Activated naive CD8-positive, alpha-beta T cell treated with anti-CD3 and anti-CD28 coated beads for 36 hours (primary cell): ENCODE measurements around the gene ATF7. TPM values are rescaled to one million over a fixed set of nuclear protein-coding genes. Genes with fewer than 3 reads are reported as not detected.
A peak's percentile ranks its signal among the peaks of the same experiment; 100 is the strongest.
"Not testable (repeated sequence)": the region's sequence is repeated elsewhere in the genome, so short reads cannot be mapped to it uniquely, and the experiment has no call there.

ENCODE experiments used
- DNase-seq: peaks from one replicate; pipeline ENCODE4 v3.0.0; 2021
- H3K27ac Mint-ChIP-seq: one replicate; pipeline ENCODE4 v1.8.0; 2022; ENCODE audit warnings: mild to moderate bottlenecking, moderate library complexity, mixed read lengths
- H3K27me3 Mint-ChIP-seq: one replicate; pipeline ENCODE4 v1.8.0; 2022; ENCODE audit warnings: mild to moderate bottlenecking, mixed read lengths
- H3K36me3 Mint-ChIP-seq: one replicate; pipeline ENCODE4 v1.8.0; 2021; ENCODE audit warnings: mild to moderate bottlenecking, mixed read lengths
- H3K4me1 Mint-ChIP-seq: one replicate; pipeline ENCODE4 v1.8.0; 2021; ENCODE audit warnings: mixed read lengths
- H3K4me3 Mint-ChIP-seq: one replicate; pipeline ENCODE4 v1.8.0; 2022; ENCODE audit warnings: mild to moderate bottlenecking, moderate library complexity, mixed read lengths
- H3K9me3 Mint-ChIP-seq: one replicate; pipeline ENCODE4 v1.8.0; 2022; ENCODE audit warnings: mixed read lengths
- total RNA-seq, 2 experiments: library from RNA; stranded (reverse); gene quantifications; one replicate each; pipeline ENCODE4 v1.2.3, GENCODE V29; 2021

Gene ATF7
- total RNA-seq: 10 to 100 TPM; 22.8 to 23.6 TPM

- H3K27ac Mint-ChIP-seq: peak within 1 kb of the TSS; percentile 93
Measured at GRCh38 chr12:53625946-53626701, at the start of gene ATF7. Gene ATF7 (minus strand): TSS chr12:53626382. CDS start chr12:53601000, 25,382 bp downstream.

GRCh38 chr12:53674977-53675700, 49.0 kb upstream of the ATF7 start:
- peaks cover 34% of the 10 kb centered on the region for H3K4me1 Mint-ChIP-seq

More at GRCh38 chr12:53625946-53626701, at the start of gene ATF7:
- H3K4me1 Mint-ChIP-seq: peaks cover 37% of the 10 kb centered on the region
- no peaks in the 10 kb centered on the region for H3K27me3 Mint-ChIP-seq
- H3K9me3 Mint-ChIP-seq: no peaks in the 10 kb centered on the region
- H3K4me3 Mint-ChIP-seq: peak within 1 kb of the TSS; percentile 96
- DNase-seq: peak; percentile 98
- peaks cover 7% of the 10 kb centered on the region for H3K36me3 Mint-ChIP-seq

DNA sequence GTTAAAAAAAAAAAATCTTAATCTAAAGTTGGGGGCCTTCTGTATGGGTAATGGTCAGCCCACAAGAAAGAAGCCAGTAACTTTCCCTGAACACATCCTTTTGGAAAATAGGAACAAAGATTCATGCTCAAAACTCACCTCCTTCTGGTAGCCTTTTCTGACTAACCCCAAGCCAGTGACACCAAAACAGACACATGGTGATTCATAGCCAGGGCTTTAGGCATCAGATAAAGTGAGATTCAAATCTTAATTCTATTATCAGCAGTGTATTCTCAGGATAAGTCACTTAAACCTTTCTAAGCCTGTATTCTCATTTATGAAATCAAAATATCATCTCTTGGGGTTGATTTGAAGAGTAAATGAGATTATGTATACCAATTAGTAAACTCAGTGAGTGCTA, 44.8 kb upstream of the ATF7 start:
- H3K27ac Mint-ChIP-seq: no peak overlapping the region
- H3K27me3 Mint-ChIP-seq: no peaks in the 10 kb centered on the region
- no peak overlapping the region for H3K4me3 Mint-ChIP-seq
- H3K9me3 Mint-ChIP-seq: no peaks in the 10 kb centered on the region
- no peak for DNase-seq
- H3K4me1 Mint-ChIP-seq: peaks cover 29% of the 10 kb centered on the region
- H3K36me3 Mint-ChIP-seq: peaks cover 45% of the 10 kb centered on the region

More at GRCh38 chr12:53674977-53675700, 49.0 kb upstream of the ATF7 start:
- H3K27me3 Mint-ChIP-seq: peaks cover 24% of the 10 kb centered on the region
- H3K9me3 Mint-ChIP-seq: no peaks in the 10 kb centered on the region
- H3K27ac Mint-ChIP-seq: peak overlapping the region; percentile 95
- peaks cover 30% of the 10 kb centered on the region for H3K36me3 Mint-ChIP-seq
- H3K4me3 Mint-ChIP-seq: peak overlapping the region; percentile 95
- DNase-seq: no peak

DNA sequence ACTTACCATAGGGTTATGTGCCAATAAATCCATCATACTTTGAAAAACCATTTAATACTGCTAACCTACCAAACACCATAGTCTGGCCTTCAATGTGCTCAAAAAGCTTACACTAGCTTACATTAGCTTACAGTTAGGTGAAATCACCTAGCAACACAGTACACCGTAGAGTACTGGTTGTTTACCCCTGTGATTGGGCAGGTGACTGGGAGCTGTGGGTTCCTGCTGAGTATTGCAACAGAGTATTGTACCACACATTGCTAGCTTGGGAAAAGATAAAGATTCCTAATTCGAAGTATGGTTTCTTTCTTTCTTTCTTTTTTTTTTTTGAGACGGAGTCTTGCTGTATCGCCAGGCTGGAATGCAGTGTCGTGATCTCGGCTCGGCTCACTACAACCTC, 44.1 kb upstream of the ATF7 start:
- H3K9me3 Mint-ChIP-seq: no peaks in the 10 kb centered on the region
- peaks cover 50% of the 10 kb centered on the region for H3K36me3 Mint-ChIP-seq
- H3K27ac Mint-ChIP-seq: no peak overlapping the region
- H3K4me1 Mint-ChIP-seq: peaks cover 29% of the 10 kb centered on the region
- no peak overlapping the region for H3K4me3 Mint-ChIP-seq
- DNase-seq: no peak
- no peaks in the 10 kb centered on the region for H3K27me3 Mint-ChIP-seq

GRCh38 chr12:53667080-53667479, 40.9 kb upstream of the ATF7 start:
- Mint-ChIP-seq H3K27ac (no peak overlapping the region), H3K27me3 (no peaks in the 10 kb centered on the region), H3K4me3 (no peak overlapping the region), H3K4me1 (peaks cover 9% of the 10 kb centered on the region), H3K36me3 (peaks cover 41% of the 10 kb centered on the region), H3K9me3 (no peaks in the 10 kb centered on the region)
- DNase-seq: no peak

DNA sequence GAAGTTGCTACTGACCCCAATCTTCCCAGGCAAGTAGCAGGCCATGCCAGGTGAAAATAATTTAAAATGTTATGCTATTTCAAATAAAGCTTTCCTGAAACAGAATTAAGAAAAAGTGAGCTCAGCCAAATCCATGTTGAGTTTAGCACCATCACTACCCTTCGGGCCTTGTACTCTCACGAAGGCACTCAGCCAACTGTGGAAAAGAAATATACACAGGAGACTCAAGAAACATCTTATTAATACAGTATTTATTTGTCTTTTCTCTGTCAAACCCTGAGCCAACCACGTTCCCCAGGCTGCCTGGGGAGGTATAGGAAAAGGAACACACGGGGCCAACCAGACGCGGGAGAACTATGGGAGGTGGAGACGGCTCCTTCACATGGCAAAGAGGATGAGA, 38.8 kb upstream of the ATF7 start:
- no peak for DNase-seq

GRCh38 chr12:53664191-53664590, 38.0 kb upstream of the ATF7 start:
- peaks cover 28% of the 10 kb centered on the region for H3K36me3 Mint-ChIP-seq
- H3K9me3 Mint-ChIP-seq: no peaks in the 10 kb centered on the region
- H3K27me3 Mint-ChIP-seq: no peaks in the 10 kb centered on the region
- no peak overlapping the region for H3K4me3 Mint-ChIP-seq
- H3K27ac Mint-ChIP-seq: peak overlapping the region; percentile 2
- H3K4me1 Mint-ChIP-seq: no peaks in the 10 kb centered on the region
- no peak for DNase-seq

More for the DNA sequence above, 38.8 kb upstream of the ATF7 start:
- no peaks in the 10 kb centered on the region for H3K27me3 Mint-ChIP-seq
- H3K4me1 Mint-ChIP-seq: peaks cover 3% of the 10 kb centered on the region
- peak overlapping the region; percentile 2 for H3K27ac Mint-ChIP-seq
- peaks cover 35% of the 10 kb centered on the region for H3K36me3 Mint-ChIP-seq
- no peak overlapping the region for H3K4me3 Mint-ChIP-seq
- no peaks in the 10 kb centered on the region for H3K9me3 Mint-ChIP-seq

DNA sequence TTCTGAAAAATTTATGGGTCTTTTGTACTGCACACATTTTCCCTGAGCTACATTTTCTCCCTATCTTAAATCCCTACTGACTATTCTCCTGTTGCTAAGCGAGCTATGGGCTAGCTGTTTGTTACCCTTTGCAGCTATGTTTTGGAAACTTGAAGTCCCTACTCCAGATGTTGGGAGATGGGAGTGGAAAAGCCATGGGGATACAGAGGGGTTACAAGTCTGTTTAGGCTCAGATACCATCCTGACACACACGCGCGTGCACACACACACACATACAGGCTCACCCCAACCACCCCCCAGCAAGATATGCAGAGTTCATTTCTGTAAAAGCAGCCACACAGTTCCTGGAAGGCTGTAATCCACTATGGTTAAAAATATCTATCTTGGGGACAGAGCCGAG, 33.9 kb upstream of the ATF7 start:
- Mint-ChIP-seq H3K36me3 (peaks cover 17% of the 10 kb centered on the region), H3K4me3 (no peak overlapping the region), H3K27me3 (no peaks in the 10 kb centered on the region), H3K27ac (no peak overlapping the region), H3K4me1 (no peaks in the 10 kb centered on the region), H3K9me3 (no peaks in the 10 kb centered on the region)
- no peak for DNase-seq

DNA sequence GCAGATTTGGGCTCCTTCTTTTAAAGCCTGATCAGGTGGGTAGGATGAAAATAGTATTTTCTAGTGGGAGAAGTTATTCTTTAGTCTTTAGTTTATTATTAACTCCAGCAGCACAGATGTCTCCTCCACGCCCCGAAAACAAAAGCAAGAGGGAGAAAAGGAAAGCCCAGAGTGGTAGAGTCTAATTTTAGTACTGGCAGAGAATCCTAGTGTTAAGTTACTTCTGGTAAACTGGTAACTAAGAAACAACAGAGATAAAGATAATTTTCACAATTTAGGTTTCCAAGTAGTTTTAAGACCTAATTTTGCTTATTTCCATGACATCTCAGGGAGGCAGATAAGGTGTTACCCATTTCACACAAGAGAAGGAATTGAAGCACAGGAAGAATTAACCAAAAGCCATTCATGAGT, 33.4 kb upstream of the ATF7 start:
- H3K4me1 Mint-ChIP-seq: no peaks in the 10 kb centered on the region
- H3K27ac Mint-ChIP-seq: no peak overlapping the region
- no peaks in the 10 kb centered on the region for H3K27me3 Mint-ChIP-seq
- no peak for DNase-seq
- no peaks in the 10 kb centered on the region for H3K9me3 Mint-ChIP-seq
- H3K36me3 Mint-ChIP-seq: peaks cover 16% of the 10 kb centered on the region
- H3K4me3 Mint-ChIP-seq: no peak overlapping the region

DNA sequence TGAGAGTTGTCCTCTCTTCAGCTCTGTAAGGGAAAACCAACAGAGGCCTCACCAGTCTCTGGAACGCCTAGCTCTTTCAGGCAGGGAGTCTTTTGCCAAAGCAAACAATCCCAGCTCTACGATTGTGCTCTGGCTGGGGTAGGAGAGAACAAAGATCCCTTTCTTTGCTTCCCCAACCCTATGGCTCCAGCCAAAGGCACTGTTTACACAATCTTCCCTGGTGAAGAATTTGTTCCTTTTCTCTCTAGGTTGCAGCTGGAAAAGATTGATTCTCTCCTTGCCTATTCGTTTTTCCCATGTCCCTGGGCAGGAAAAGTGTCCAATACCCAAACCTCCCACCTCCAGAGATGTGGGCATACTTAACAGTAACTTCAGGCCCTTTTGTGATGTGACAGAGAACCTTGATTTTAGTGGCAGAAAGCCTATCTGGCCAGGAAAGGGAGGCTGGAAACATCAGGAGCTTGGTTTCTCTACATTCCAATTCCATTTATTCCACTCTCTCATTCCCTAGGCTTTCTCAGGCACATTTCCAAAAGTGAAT, 32.9 kb upstream of the ATF7 start:
- no peak for DNase-seq
- no peak overlapping the region for H3K27ac Mint-ChIP-seq
- H3K27me3 Mint-ChIP-seq: no peaks in the 10 kb centered on the region
- H3K9me3 Mint-ChIP-seq: no peaks in the 10 kb centered on the region
- H3K4me1 Mint-ChIP-seq: no peaks in the 10 kb centered on the region
- no peak overlapping the region for H3K4me3 Mint-ChIP-seq
- peaks cover 12% of the 10 kb centered on the region for H3K36me3 Mint-ChIP-seq

DNA sequence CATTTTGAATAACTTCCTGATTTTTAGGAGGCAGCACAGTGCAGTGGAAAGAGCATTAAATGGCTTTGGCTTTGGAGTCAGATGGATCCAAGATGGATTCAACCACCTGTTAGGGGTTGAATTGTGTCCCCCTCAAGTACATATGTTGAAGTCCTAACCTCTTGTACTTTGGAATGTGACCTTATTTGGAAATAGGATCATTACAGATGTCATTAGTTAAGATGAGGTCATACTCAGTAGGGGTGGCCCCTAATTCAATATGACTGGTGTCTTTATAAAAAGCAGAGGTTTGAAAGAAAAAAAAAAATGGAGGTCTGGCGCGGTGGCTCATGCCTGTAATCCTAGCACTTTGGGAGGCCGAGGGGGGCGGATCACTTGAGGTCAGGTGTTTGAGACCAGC, 30.9 kb upstream of the ATF7 start:
- H3K36me3 Mint-ChIP-seq: peaks cover 6% of the 10 kb centered on the region
- no peak for DNase-seq
- H3K4me1 Mint-ChIP-seq: no peaks in the 10 kb centered on the region
- no peak overlapping the region for H3K27ac Mint-ChIP-seq
- no peaks in the 10 kb centered on the region for H3K27me3 Mint-ChIP-seq
- H3K9me3 Mint-ChIP-seq: no peaks in the 10 kb centered on the region
- no peak overlapping the region for H3K4me3 Mint-ChIP-seq

DNA sequence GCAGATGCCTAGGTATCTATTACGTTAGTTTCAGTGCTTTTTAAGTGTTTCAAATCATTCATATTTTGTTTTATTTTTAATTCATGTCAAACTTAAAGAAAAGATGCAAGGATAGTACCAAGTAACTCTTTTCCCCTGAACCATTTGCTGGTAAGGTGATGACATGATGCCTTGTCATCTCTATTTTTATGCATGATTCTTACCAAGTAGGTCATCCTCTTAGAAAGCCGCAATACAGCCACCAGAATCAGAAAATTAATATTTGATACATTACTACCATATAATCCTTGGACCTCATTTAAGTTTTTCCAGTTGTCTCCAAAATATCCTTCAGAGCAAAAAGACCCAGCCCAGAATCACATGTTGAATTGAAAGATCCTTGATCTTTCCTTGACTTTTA, 27.4 kb upstream of the ATF7 start:
- no peak overlapping the region for H3K27ac Mint-ChIP-seq
- no peaks in the 10 kb centered on the region for H3K9me3 Mint-ChIP-seq
- no peak for DNase-seq
- no peaks in the 10 kb centered on the region for H3K36me3 Mint-ChIP-seq
- H3K4me1 Mint-ChIP-seq: no peaks in the 10 kb centered on the region
- no peaks in the 10 kb centered on the region for H3K27me3 Mint-ChIP-seq
- no peak overlapping the region for H3K4me3 Mint-ChIP-seq

GRCh38 chr12:53652366-53652765, 26.2 kb upstream of the ATF7 start:
- H3K4me1 Mint-ChIP-seq: no peaks in the 10 kb centered on the region
- no peaks in the 10 kb centered on the region for H3K36me3 Mint-ChIP-seq

DNA sequence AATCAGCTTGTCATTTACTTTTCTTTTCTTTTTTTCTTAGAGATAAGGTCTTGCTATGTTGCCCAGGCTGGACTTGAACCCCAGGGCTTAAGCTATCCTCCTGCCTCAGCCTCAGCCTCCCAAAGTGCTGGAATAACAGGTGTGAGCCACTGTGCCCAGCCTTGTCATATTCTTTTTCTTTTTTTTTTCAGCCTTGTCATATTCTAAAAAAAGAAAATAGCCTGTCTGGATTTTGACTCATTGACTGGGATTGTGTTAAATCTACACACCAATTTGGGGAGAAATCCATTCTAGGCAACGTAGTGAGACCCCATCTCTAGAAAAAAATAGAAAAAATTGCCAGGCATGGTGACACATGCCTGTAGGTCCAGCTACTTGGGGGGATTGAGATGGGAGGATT, 25.6 kb upstream of the ATF7 start:
- Mint-ChIP-seq H3K27me3 (no peaks in the 10 kb centered on the region), H3K4me1 (no peaks in the 10 kb centered on the region), H3K27ac (no peak overlapping the region), H3K4me3 (no peak overlapping the region), H3K36me3 (no peaks in the 10 kb centered on the region), H3K9me3 (no peaks in the 10 kb centered on the region)
- no peak for DNase-seq

More at GRCh38 chr12:53652366-53652765, 26.2 kb upstream of the ATF7 start:
- no peak overlapping the region for H3K4me3 Mint-ChIP-seq
- no peaks in the 10 kb centered on the region for H3K27me3 Mint-ChIP-seq
- no peak overlapping the region for H3K27ac Mint-ChIP-seq
- no peaks in the 10 kb centered on the region for H3K9me3 Mint-ChIP-seq
- DNase-seq: no peak

GRCh38 chr12:53646300-53646699, 20.1 kb upstream of the ATF7 start:
- H3K36me3 Mint-ChIP-seq, H3K27ac Mint-ChIP-seq, H3K9me3 Mint-ChIP-seq, H3K4me1 Mint-ChIP-seq, DNase-seq, H3K27me3 Mint-ChIP-seq, H3K4me3 Mint-ChIP-seq: not testable (repeated sequence)
